ENCODE data around the gene PLGRKT. TPM values are rescaled to one million over a fixed set of nuclear protein-coding genes. Genes with fewer than 3 reads are reported as not detected.
A peak's percentile ranks its signal among the peaks of the same experiment; 100 is the strongest.

Gene PLGRKT
- total and polyA plus RNA-seq, 2 donors (not counting 3 experiments of a cell fraction or from before 2014, with no cell fraction given) = 3.8 to 21.2 TPM

- DNase-seq (ENCODE audit: low read depth, low spot score) = no peak
- H3K9ac ChIP-seq (replicated peaks; ENCODE audit: extremely low read depth, insufficient read depth, low read length) = no peak overlapping the region
- no peaks in the 10 kb centered on the region for H3K79me2 ChIP-seq (ENCODE audit: control insufficient read depth, insufficient read depth, low read length)
- H3K4me2 ChIP-seq (ENCODE audit: insufficient read depth, low read length) = no peak overlapping the region
- dilution Hi-C loops (cut with MboI; ENCODE audit: extremely low pct_ligation_motif_present, low sequenced_read_pairs) = loop anchor here (25.0 kb wide), 1 partner anchor 254 kb away; the partner anchor contains the start of gene INSL6
- H3K9me1 ChIP-seq (replicated peaks; ENCODE audit: control insufficient read depth, extremely low read depth, insufficient read depth, low read length) = no peaks in the 10 kb centered on the region
- no peaks in the 10 kb centered on the region for H3K27me3 ChIP-seq (ENCODE audit: control insufficient read depth in 2 of 2, insufficient read depth in 2 of 2, low read length in 2 of 2)
- H3K4me3 ChIP-seq (replicated peaks in 1 of 3; ENCODE audit: insufficient read depth in 1 of 3, low read depth in 1 of 3, low read length in 3 of 3) = no peak overlapping the region
- TF ChIP-seq POLR2AphosphoS5 (IDR thresholded peaks at IDR 0.05; ENCODE audit: insufficient read depth, low read depth, low read length) (no peak), CTCF (IDR thresholded peaks at IDR 0.05; ENCODE audit: extremely low read depth in 1 of 2, insufficient read depth in 1 of 2, low read depth in 1 of 2, low read length in 2 of 2) (no peak), MYC (IDR thresholded peaks at IDR 0.05; ENCODE audit: low read depth, low read length) (no peak), POLR2A (IDR thresholded peaks at IDR 0.05; ENCODE audit: low read depth, low read length) (no peak), GATA2 (IDR thresholded peaks at IDR 0.05; ENCODE audit: insufficient read depth, insufficient read length, low read depth, low read length) (no peak), EZH2 (IDR thresholded peaks at IDR 0.05; ENCODE audit: borderline replicate concordance, low read depth, low read length, severe bottlenecking) (no peak), MAX (IDR thresholded peaks at IDR 0.05; ENCODE audit: insufficient read depth, insufficient read length) (no peak), FOS (IDR thresholded peaks at IDR 0.05; ENCODE audit: borderline replicate concordance, insufficient read depth, low read length) (peak; percentile 81), JUN (IDR thresholded peaks at IDR 0.05; ENCODE audit: borderline replicate concordance, insufficient read depth, insufficient read length, low read depth) (peak; percentile 19)
- POLR2A ChIA-PET = no interaction called here
- H4K20me1 ChIP-seq (replicated peaks; ENCODE audit: control insufficient read depth, extremely low read depth, insufficient read depth, low read length) = no peaks in the 10 kb centered on the region
- H2AFZ ChIP-seq (ENCODE audit: low read depth, low read length) = no peak overlapping the region
- no TSS peak for BruUV-seq (replicated peaks)
- H3K9me3 ChIP-seq (replicated peaks; ENCODE audit: control insufficient read depth, insufficient read depth, low read length) = no peaks in the 10 kb centered on the region
- FAIRE-seq = no peak
- CTCF ChIA-PET = interaction anchor here (0.9 to 3.1 kb wide), 9 partner anchors 9 to 255 kb away, joined by 3 to 30 read pairs (median 6); partner anchors contain the start of gene CD274
- peaks cover 26% of the 10 kb centered on the region for H3K4me1 ChIP-seq (ENCODE audit: control insufficient read depth, extremely low read depth, insufficient read depth, low read length)
- H3K27ac ChIP-seq (ENCODE audit: insufficient read depth, low read depth, low read length) = no peak overlapping the region
- intact Hi-C loops (cut with micrococcal nuclease) = no loop called here
- no peaks in the 10 kb centered on the region for H3K36me3 ChIP-seq (ENCODE audit: control insufficient read depth in 2 of 2, extremely low read depth in 1 of 2, insufficient read depth in 2 of 2, low read length in 2 of 2)
Observed at GRCh38 chr9:5441043-5441442, 3.3 kb upstream of the PLGRKT start.

Measured in endothelial cell of umbilical vein (primary cell).